Measurements from ENCODE around the gene SLC22A31. TPM values are rescaled to one million over a fixed set of nuclear protein-coding genes. Genes with fewer than 3 reads are reported as not detected.

SLC22A31 gene
- total and polyA plus RNA-seq, 2 donors (not counting 1 experiment from before 2014, with no cell fraction given), result 0.17 to 0.24 TPM

GRCh38 chr16:89210165-89210903, 10.0 kb upstream of the SLC22A31 start:
- H3K27me3 ChIP-seq (ENCODE audit: control insufficient read depth, insufficient read depth, low read length), result no peaks in the 10 kb centered on the region
- H3K27ac ChIP-seq (ENCODE audit: insufficient read depth, low read length), result no peak overlapping the region
- no peak for DNase-seq (ENCODE audit: low read depth in 2 of 2)
- H2AFZ ChIP-seq (ENCODE audit: low read length), result no peak overlapping the region
- TF ChIP-seq, protein P1, sequence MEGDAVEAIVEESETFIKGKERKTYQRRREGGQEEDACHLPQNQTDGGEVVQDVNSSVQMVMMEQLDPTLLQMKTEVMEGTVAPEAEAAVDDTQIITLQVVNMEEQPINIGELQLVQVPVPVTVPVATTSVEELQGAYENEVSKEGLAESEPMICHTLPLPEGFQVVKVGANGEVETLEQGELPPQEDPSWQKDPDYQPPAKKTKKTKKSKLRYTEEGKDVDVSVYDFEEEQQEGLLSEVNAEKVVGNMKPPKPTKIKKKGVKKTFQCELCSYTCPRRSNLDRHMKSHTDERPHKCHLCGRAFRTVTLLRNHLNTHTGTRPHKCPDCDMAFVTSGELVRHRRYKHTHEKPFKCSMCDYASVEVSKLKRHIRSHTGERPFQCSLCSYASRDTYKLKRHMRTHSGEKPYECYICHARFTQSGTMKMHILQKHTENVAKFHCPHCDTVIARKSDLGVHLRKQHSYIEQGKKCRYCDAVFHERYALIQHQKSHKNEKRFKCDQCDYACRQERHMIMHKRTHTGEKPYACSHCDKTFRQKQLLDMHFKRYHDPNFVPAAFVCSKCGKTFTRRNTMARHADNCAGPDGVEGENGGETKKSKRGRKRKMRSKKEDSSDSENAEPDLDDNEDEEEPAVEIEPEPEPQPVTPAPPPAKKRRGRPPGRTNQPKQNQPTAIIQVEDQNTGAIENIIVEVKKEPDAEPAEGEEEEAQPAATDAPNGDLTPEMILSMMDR (conservative IDR thresholded peaks at IDR 0.05 in 1 of 2, IDR thresholded peaks at IDR 0.05 in 1 of 2; ENCODE audit: low read depth in 1 of 2, low read length in 2 of 2), result no peak
- no peaks in the 10 kb centered on the region for H3K36me3 ChIP-seq (ENCODE audit: control insufficient read depth, insufficient read depth, low read length)
- H3K9me3 ChIP-seq (ENCODE audit: control insufficient read depth, insufficient read depth, low read depth, low read length), result no peaks in the 10 kb centered on the region
- no peaks in the 10 kb centered on the region for H4K20me1 ChIP-seq (ENCODE audit: control insufficient read depth, extremely low read depth, insufficient read depth, low read length)
- H3K4me1 ChIP-seq (ENCODE audit: control insufficient read depth, extremely low read depth, insufficient read depth, low read length), result peaks cover 7% of the 10 kb centered on the region
- no peak overlapping the region for H3K4me3 ChIP-seq (replicated peaks in 1 of 4; ENCODE audit: control extremely low read depth in 1 of 4, insufficient read depth in 1 of 4, low read depth in 3 of 4, low read length in 4 of 4)
- no peak overlapping the region for H3K4me2 ChIP-seq (ENCODE audit: extremely low read depth, insufficient read depth, low read length)
- H3K9ac ChIP-seq (ENCODE audit: insufficient read depth, low read length), result no peak overlapping the region
- H3K79me2 ChIP-seq (ENCODE audit: control insufficient read depth, insufficient read depth, low read length), result no peaks in the 10 kb centered on the region

DNA sequence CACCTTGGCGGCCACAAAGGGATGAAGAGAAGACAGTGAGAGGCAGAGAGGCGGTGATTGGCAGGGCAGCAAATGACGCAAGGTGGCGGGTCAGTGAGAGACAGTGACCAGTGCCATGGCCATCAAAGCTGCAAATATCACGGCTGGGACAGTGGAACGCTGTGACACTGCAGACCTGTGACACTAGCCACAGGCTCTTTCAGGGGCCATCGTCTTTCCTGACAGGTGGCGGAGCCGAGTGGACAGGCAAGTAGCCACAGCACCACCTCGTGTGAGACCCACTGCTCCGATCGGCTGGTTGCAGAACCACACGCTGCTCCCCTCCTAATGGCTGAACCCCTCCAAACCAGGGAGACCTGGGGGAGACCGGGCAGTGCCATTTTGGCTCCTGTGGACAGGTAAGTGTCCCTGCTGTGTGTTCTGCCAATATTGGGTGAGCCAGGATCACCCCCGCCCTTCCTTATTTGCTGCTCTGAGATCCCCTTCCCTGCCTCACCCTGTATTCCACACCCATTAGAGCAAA, 9.2 kb upstream of the SLC22A31 start:
- TF ChIP-seq, protein P1 (conservative IDR thresholded peaks at IDR 0.05 in 1 of 2, IDR thresholded peaks at IDR 0.05 in 1 of 2; ENCODE audit: low read depth in 1 of 2, low read length in 2 of 2), result no peak
- no peak for TF ChIP-seq EZH2 (IDR thresholded peaks at IDR 0.05; ENCODE audit: low read length, missing control alignments)
- Histone ChIP-seq H3K79me2 (ENCODE audit: control insufficient read depth, insufficient read depth, low read length) (no peaks in the 10 kb centered on the region), H3K9me3 (ENCODE audit: control insufficient read depth, insufficient read depth, low read depth, low read length) (no peaks in the 10 kb centered on the region), H3K9ac (ENCODE audit: insufficient read depth, low read length) (no peak overlapping the region), H3K27ac (ENCODE audit: insufficient read depth, low read length) (no peak overlapping the region), H3K27me3 (ENCODE audit: control insufficient read depth, insufficient read depth, low read length) (no peaks in the 10 kb centered on the region), H4K20me1 (ENCODE audit: control insufficient read depth, extremely low read depth, insufficient read depth, low read length) (no peaks in the 10 kb centered on the region), H3K4me3 (replicated peaks in 1 of 4; ENCODE audit: control extremely low read depth in 1 of 4, insufficient read depth in 1 of 4, low read depth in 3 of 4, low read length in 4 of 4) (no peak overlapping the region), H3K4me2 (ENCODE audit: extremely low read depth, insufficient read depth, low read length) (no peak overlapping the region), H3K36me3 (ENCODE audit: control insufficient read depth, insufficient read depth, low read length) (no peaks in the 10 kb centered on the region), H2AFZ (ENCODE audit: low read length) (no peak overlapping the region), H3K4me1 (ENCODE audit: control insufficient read depth, extremely low read depth, insufficient read depth, low read length) (peaks cover 7% of the 10 kb centered on the region)
- DNase-seq (ENCODE audit: low read depth in 2 of 2), result no peak

DNA sequence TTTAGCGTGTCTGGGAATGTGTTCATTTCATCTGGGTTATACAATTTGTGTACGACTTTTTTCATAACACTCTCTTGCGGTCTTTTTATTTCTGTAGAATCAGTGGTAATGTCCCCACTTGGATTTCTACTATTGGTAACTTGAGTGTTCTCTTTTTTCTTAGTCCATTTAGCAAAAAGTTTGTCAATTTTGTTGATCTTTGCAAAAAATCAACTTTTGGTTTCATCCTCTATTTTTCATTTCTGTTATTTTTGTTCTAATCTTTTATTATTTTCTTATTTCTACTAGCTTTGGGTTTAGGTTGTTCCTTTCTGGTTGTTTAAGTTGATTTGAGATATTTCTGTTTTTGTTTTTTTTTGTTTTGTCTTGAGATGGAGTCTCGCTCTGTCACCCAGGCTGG, 7.7 kb upstream of the SLC22A31 start:
- Histone ChIP-seq H3K27ac (ENCODE audit: insufficient read depth, low read length) (no peak overlapping the region), H3K79me2 (ENCODE audit: control insufficient read depth, insufficient read depth, low read length) (no peaks in the 10 kb centered on the region), H2AFZ (ENCODE audit: low read length) (no peak overlapping the region), H3K4me3 (replicated peaks in 1 of 4; ENCODE audit: control extremely low read depth in 1 of 4, insufficient read depth in 1 of 4, low read depth in 3 of 4, low read length in 4 of 4) (no peak overlapping the region), H3K36me3 (ENCODE audit: control insufficient read depth, insufficient read depth, low read length) (no peaks in the 10 kb centered on the region), H4K20me1 (ENCODE audit: control insufficient read depth, extremely low read depth, insufficient read depth, low read length) (no peaks in the 10 kb centered on the region), H3K4me1 (ENCODE audit: control insufficient read depth, extremely low read depth, insufficient read depth, low read length) (peaks cover 7% of the 10 kb centered on the region), H3K27me3 (ENCODE audit: control insufficient read depth, insufficient read depth, low read length) (peaks cover 9% of the 10 kb centered on the region), H3K4me2 (ENCODE audit: extremely low read depth, insufficient read depth, low read length) (no peak overlapping the region), H3K9me3 (ENCODE audit: control insufficient read depth, insufficient read depth, low read depth, low read length) (no peaks in the 10 kb centered on the region), H3K9ac (ENCODE audit: insufficient read depth, low read length) (no peak overlapping the region)
- DNase-seq (ENCODE audit: low read depth in 2 of 2), result no peak
- TF ChIP-seq EZH2 (IDR thresholded peaks at IDR 0.05; ENCODE audit: low read length, missing control alignments), result no peak

Measured in fibroblast of lung (primary cell).